HG03442 (cell line): ENCODE data around the gene AHCY.
"Not testable (repeated sequence)": the region's sequence is repeated elsewhere in the genome, so short reads cannot be mapped to it uniquely, and the experiment has no call there.

Experiments used
- ATAC-seq: cut with Tn5 transposase; IDR thresholded peaks from one replicate; pipeline ENCODE4 v1.9.1; 2021; ENCODE audit warnings: mild to moderate bottlenecking, moderate library complexity; ENCODE audit not compliant: unreplicated experiment

Gene AHCY

DNA sequence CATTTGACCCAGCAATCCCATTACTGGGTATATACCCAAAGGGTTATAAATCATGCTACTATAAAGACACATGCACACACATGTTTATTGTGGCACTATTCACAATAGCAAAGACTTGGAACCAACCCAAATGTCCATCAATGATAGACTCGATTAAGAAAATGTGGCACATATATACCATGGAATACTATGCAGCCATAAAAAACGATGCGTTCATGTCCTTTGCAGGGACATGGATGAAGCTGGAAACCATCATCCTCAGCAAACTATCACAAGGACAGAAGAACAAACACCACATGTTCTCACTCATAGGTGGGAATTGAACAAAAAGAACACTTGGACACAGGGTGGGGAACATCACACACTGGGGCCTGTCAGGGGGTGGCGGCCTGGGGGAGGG, 25.1 kb upstream of the AHCY start:
- ATAC-seq: not testable (repeated sequence)

DNA sequence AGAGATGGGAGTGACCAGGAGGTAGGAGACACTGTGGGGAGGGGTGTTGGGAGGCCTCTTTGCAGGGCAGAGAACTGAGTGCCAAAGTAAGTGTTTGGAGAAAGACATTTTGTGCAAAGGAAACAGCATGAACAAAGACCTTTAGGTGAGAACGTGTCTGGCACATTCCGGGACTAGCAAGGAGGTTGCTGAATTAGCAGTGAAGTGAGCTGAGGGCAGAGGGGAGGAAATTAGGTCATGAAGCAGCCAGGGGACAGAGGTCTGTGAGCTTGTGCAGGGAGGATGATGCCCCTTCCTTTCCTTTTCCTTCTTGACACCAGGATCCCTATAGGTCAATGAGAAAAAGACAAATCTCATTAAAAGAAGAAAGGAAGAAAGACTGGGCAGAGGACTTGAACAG, 21.4 kb upstream of the AHCY start:
- no peak for ATAC-seq

DNA sequence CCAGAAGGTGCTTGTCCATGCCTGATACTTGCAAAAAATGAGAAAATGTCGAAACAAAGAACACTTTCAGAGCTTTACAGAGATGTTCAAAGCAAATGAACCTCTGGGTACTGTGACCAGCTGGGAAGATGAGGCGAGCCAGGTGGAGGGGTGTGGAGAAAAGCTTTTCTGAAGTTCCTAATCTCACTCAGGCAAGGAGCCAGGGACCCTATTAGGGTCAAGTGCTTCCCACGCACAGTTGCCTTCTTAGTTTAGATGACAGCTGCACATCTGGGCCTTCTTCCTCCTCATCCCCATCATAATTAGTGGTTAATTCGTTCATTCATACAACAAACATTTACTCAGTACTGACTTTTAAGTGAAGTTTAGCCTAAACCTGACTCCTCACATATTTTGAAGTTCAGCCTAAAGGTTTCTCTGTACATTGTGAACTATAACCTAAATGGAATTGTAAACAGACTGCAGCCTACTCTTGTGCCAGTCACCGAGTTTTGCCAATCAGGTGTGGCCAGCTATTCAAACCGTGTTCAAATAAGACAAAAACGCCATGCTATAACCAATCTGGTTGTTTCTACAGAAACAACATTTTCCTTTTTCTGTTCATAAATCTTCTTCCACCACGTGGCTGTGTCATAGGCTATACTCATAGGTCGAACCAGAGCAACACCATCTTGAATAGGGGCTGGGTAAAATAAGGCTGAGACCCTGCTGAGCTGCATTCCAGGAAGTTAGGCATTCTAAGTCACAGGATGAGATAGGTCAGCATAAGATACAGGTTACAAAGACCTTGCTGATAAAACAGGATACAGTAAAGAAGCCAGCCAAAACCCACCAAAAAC, 19.3 kb upstream of the AHCY start:
- ATAC-seq: no peak

DNA sequence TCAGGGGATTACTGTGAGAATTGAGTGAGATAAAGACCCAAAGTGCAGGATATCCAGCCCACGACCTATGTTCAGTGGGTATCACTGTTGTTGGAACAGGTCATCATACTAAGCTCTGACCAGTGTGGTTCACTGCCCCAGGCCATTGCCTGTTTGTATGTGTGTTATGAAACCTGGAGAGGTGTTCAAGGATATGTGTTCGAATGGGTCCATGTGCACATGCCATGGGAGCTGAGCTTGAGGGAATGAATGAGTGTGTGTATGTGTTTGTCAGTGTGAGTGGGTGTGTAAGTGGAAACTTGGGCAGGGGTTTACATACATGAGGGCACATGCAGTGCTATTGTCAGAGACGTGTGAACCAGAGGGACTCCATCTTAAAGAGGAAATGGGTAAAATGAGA, 17.7 kb upstream of the AHCY start:
- ATAC-seq: no peak

DNA sequence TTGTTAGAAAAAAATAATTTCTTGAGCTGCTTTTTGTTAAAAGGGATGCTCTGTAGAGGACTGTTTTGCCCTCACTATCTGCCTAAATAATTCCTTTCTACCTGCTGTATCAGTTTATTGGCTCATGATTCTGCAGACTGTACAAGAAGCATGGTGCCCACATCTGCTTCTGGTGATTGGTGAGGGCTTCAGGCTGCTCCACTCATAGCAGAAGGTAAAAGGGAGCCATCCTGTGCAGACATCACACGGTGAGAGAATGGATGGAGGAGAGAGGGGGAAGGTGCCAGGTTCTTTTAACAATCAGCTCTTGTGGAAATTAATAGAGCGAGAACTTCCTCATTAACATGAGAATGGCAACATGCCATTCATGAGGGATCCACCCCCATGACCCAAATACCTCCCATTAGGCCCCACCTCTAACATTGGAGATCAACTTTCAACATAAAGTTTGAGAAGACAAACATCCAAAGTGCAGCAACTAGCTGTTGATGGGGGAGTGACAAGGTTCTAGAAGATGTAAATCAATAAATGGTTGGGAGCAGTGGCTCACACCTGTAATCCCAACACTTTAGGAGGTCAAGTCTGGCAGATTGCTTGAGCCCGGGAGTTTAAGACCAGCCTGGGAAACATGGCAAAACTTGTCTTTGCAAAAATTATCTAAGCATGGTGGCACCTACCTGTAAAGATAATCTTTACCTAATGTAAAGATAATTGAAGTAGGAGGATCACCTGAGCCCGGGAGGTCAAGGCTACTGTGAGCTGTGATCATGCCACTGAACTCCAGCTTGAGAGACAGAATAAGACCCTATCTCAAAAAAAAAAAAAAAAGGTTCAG, 15.7 kb upstream of the AHCY start:
- no peak for ATAC-seq

GRCh38 chr20:34316196-34316814, 13.2 kb upstream of the AHCY start:
- ATAC-seq: no peak

DNA sequence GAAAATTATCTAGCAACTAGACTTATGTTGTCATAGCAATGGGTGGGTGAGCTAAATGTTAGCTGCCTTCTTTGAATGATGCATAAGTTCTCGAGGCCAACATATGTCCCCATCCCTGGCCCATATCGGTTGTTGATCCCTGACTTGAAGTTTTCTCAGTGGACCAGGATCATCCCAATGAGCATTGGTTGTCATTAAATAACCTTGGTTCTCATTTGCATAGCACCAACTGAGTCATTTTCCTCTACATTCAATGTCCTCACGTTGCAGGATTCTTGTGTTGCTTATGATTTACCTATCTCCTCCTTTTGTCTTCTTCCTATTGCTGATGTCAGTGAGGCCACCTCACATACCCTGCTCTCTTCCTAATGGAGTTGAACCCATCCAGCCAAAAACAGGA, 12.1 kb upstream of the AHCY start:
- ATAC-seq: no peak

DNA sequence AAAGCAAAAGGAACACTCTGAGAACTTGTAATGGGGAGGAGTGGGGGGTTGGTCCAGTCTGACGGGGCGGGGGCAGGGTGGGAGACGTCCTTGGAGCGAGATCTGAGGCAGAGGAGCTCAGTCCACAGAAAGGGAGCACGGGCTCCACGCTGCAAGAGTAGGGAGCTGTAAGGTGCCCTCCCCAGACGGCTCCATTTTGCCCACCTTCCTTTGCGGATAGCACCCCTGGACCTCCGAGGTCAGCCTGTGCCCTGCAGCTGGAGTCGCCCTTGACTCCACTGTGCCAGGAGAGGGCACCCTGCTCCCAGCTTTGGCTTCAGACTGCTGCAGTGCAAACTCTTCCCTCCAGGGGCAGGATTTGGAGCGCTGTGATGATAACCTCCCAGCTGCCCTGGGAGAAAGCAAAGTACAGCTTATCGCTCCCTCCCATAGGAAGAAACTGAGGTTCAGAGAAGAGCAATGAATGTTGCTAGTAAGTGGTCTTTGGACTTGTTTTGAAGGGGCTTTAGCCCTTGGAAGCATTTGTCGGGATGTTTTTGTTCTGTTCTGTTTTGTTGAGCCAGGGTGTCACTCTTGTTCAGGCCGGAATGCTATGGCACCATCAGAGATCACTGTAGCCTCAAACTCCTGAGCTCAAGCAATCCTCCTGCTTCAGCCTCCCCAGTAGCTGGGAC, 9.5 kb upstream of the AHCY start:
- ATAC-seq: peak; percentile 86

DNA sequence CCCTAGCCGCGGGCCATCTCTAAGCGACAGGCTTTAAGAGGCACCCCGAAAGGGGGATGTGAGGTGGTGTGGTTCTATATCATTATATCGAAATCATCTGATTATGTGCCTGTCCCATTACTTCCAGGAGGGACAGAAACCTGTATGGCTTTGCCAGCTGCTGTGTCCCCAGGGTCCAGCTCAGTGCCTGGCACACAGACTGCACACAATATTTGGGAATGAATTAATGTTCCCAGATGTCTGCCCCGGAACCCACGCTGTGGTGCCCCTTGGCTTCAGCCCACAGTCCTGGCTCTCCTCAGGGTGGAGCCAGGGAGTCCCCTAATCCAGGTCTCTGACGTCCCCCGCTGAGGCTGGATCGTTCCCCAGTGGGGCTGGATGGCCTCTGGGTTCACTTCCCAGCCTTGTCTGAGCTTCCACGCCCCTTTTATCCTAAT, 8.9 kb upstream of the AHCY start:
- ATAC-seq: no peak

DNA sequence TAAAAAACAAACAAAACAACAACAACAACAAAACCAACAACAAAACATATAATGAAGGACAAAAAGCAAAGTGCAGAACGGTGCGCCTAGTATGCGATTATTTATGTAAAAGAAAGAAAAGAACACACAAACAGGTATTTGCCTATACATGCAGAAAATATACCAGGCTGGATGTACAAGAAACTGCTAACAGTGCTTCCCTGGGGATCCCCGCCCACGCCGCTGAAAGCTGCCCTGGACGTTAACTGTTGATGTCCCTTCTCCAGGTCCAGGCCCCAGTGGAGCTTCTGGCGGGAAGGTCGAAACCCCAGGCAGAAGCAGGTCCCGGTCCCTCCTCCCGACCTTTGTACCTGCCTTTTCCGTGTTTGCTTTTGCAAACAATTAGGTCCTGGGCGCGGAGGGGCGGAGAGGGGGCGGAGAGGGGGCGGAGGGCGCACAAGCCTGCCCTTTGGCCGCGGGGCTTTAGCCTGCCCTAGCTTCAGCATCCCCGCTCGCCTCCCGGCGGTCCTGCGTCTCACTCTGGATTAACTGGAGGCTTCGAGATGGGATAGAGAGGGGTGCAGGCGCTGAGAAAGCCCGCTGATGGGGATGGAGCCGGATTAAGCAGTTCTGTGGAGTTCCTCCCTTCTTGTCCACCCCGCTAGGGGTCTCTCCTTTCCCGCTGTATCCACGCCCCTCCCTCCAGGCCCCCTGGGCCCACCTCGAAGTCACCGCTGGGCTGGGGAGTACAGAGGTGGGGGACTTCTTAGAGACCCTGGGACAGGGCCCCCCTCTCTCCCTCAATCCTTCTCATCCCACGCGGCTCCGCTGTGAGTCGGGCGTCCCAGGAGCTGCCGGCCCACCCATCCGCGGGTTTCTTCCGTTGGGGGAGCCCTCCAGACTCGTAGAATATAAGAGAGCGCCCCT, 8.2 kb upstream of the AHCY start:
- ATAC-seq: no peak

GRCh38 chr20:34310481-34311117, 7.4 kb upstream of the AHCY start:
- no peak for ATAC-seq

- ATAC-seq: no peak
Measured at GRCh38 chr20:34309691-34310090, 6.5 kb upstream of the AHCY start.

GRCh38 chr20:34305333-34306230, 2.4 kb upstream of the AHCY start:
- ATAC-seq: no peak

DNA sequence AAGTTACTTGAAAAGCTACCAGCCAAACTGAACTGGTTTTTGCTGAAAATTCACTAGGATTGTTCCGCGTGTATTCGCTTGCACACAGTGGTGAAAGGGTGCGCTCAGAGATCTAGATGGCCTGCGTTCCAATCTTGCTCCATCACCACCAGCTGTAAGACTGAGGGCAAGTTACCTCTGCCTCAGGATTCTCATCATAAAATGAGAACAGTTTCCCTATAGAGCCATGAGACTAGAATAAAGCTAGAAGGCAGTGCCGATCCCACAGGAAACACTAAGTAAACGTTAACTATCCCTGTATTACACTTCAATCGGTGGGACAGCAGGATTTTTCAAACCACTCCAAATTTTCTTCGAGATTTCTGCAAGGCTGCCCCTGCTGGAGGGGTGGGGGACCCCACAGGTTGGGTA, 838 bp downstream of the AHCY start:
- ATAC-seq: no peak

DNA sequence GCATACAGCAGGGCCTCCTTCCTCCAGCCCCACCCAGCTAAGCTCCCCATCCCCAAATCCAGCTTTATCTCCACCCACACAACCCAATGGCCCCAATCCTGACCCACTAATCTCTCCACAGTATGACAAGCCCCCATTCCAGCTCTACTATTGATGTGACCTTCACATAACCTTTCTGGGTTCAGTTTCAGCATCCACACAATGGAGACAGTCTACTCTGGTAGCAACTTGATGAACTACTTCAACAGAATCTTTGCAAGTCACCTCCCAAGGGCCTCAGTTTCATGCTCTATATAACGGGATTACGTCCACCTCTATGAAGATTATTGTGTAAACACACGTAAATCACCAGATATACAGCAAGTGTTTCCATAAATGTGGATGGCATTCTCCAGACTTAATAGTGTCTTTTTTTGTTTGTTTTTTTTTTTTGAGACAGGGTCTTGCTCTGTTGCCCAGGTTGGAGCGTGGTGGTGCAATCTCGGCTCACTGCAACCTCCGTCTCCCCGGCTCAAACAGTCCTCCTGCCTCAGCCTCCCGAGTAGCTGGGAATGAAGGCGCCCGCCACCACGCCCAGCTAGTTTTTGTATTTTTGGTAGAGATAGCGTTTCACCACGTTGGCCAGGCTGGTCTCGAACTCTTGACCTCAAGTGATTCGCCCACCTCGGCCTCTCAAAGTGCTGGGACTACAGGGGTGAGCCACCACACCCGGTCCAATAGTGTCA, 1.4 kb downstream of the AHCY start:
- ATAC-seq: no peak

DNA sequence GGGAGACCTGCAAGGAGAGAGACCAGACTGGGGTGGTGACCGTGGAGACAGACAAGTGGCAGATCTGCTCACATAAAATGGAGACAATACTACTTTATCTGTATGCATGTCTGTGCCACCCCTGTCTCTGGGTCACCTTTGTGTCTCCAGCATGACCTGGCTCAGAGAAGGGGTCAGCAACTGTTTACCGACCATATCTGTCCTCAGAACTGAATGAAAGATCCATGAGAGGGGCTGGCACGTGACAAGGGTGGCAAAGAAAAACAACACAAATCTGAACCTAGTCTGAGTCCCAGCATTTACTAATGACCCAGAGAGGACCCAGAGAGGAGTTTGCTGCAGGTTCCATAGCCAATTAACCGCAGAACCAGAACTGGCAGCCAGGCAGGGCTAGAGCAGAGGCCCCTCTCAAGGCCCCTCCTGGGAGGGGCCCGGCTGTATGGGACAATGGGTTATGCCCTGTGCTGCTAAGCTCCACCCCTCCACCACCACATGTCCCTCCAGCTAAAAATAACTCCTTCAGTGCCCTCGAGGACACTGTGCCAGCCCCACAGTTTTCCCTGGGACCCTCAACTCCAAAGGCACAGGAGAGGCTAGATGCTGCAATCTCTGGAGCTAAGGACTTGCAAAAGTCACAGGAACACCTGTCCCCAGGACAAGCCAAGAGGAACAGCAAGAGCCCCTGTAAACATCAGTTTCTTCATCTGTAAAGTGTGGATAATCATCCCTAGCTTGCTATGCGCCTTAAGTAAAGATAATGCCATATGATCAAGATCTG, 2.2 kb downstream of the AHCY start:
- ATAC-seq: no peak

DNA sequence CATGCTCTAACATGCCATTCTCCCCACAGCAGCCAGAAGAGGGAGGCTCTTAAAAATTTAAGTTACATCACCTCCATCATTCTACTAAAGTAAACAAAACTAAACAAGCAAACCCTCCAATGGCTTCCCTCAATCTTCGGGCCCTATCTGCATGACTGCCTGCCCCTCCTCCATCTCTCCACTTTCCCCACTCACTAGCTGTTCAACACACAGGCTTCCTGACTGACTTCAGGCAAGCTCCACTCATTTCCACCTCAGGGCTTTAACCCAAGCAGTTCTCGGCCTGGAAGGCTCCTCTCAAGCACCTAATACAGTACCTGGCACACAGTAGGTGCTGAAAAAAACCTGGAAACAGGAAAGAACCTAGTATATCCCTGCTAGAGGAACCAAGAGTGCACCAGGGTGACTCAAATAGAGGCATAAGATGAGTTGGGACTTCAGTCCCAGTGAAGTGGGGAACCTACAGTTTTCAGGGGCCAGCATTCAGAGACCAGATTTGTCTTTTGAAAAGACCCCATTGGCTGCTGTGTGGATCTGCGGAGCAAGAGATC, 2.8 kb downstream of the AHCY start:
- no peak for ATAC-seq
